ENCODE results near the gene RTP2.
"Not testable (repeated sequence)": the region's sequence is repeated elsewhere in the genome, so short reads cannot be mapped to it uniquely, and the experiment has no call there.

- not testable (repeated sequence) for TF ChIP-seq EP300, POLR2AphosphoS5 (IDR thresholded peaks at IDR 0.05)
Measured at GRCh38 chr3:187681756-187682155, 20.6 kb downstream of the RTP2 start.

Data from gastroesophageal sphincter (tissue), 2 donors.